ENCODE measurements around the gene MEPCE.

The MEPCE gene

DNA sequence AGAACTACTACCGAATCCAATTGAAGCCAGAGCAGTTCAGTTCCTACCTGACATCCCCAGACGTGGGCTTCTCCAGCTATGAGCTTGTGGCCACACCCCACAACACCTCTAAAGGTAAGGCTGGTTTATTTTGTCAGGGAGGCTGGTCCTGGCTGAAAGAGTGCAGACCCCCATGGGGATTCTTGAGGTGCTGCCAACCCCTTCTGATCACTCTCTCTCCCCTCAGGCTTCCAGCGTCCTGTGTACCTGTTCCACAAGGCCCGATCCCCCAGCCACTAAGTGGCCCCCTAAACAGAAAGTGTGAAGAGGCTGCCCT, 3.6 kb downstream of the MEPCE start:
- H3K4me2 ChIP-seq (ENCODE audit: low read length): no peak overlapping the region
- H3K36me3 ChIP-seq (ENCODE audit: control insufficient read depth, insufficient read depth, low read length): no peaks in the 10 kb centered on the region
- no peak overlapping the region for H3K27ac ChIP-seq
- H3K9me3 ChIP-seq (ENCODE audit: control insufficient read depth, low read length): no peaks in the 10 kb centered on the region
- no peak overlapping the region for H2AFZ ChIP-seq
- peaks cover 32% of the 10 kb centered on the region for H3K4me1 ChIP-seq
- no peak overlapping the region for H3K9ac ChIP-seq
- no peak overlapping the region for H3K4me3 ChIP-seq (ENCODE audit: low read depth, low read length)
- no peaks in the 10 kb centered on the region for H3K27me3 ChIP-seq (ENCODE audit: control insufficient read depth, insufficient read depth, low read length)
- H3K79me2 ChIP-seq: peaks cover 6% of the 10 kb centered on the region
- TF ChIP-seq, protein P1, sequence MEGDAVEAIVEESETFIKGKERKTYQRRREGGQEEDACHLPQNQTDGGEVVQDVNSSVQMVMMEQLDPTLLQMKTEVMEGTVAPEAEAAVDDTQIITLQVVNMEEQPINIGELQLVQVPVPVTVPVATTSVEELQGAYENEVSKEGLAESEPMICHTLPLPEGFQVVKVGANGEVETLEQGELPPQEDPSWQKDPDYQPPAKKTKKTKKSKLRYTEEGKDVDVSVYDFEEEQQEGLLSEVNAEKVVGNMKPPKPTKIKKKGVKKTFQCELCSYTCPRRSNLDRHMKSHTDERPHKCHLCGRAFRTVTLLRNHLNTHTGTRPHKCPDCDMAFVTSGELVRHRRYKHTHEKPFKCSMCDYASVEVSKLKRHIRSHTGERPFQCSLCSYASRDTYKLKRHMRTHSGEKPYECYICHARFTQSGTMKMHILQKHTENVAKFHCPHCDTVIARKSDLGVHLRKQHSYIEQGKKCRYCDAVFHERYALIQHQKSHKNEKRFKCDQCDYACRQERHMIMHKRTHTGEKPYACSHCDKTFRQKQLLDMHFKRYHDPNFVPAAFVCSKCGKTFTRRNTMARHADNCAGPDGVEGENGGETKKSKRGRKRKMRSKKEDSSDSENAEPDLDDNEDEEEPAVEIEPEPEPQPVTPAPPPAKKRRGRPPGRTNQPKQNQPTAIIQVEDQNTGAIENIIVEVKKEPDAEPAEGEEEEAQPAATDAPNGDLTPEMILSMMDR (IDR thresholded peaks at IDR 0.05): no peak

DNA sequence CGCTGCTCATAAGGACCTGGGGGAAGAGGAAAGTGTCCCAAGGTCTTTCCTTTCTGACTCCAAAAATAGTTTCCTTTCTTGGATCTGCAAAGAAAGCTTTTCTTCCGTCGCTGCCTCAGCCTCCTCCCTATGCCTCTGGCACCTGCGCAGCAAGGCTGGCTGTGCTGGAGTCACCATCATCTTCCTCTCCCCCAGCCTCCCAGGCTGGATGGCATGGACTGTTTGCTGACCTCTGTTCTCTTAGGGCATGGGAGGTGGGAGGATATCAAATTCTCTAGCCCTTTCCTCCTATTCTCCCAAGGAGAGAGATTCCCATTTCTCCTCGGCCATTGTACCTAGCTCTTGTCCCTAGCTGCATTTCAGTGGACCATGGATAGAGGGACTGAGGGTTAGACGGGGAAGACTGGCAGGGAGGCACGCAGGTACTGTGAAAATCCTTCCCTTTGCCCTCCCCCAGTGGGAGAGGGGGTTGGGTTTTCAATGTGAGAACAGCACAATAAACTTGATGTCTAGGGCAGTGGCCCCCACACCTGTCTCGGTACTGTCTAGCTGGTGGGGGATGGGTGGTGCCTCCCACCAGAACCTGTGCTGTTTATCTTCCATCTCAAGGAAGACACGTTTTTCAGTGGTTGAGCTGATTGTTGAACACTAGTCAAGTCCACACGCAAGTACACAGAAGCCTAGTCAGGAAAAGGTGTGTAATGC, 4.1 kb downstream of the MEPCE start:
- no peaks in the 10 kb centered on the region for H3K9me3 ChIP-seq (ENCODE audit: control insufficient read depth, low read length)
- no peaks in the 10 kb centered on the region for H3K27me3 ChIP-seq (ENCODE audit: control insufficient read depth, insufficient read depth, low read length)
- peaks cover 6% of the 10 kb centered on the region for H3K79me2 ChIP-seq
- H3K4me2 ChIP-seq (ENCODE audit: low read length): no peak overlapping the region
- no peaks in the 10 kb centered on the region for H3K36me3 ChIP-seq (ENCODE audit: control insufficient read depth, insufficient read depth, low read length)
- no peak overlapping the region for H3K9ac ChIP-seq
- TF ChIP-seq, protein P1 (IDR thresholded peaks at IDR 0.05): no peak
- no peak overlapping the region for H3K4me3 ChIP-seq (ENCODE audit: low read depth, low read length)
- H3K4me1 ChIP-seq: peaks cover 32% of the 10 kb centered on the region
- no peak overlapping the region for H2AFZ ChIP-seq
- peak overlapping the region; percentile 31 for H3K27ac ChIP-seq

DNA sequence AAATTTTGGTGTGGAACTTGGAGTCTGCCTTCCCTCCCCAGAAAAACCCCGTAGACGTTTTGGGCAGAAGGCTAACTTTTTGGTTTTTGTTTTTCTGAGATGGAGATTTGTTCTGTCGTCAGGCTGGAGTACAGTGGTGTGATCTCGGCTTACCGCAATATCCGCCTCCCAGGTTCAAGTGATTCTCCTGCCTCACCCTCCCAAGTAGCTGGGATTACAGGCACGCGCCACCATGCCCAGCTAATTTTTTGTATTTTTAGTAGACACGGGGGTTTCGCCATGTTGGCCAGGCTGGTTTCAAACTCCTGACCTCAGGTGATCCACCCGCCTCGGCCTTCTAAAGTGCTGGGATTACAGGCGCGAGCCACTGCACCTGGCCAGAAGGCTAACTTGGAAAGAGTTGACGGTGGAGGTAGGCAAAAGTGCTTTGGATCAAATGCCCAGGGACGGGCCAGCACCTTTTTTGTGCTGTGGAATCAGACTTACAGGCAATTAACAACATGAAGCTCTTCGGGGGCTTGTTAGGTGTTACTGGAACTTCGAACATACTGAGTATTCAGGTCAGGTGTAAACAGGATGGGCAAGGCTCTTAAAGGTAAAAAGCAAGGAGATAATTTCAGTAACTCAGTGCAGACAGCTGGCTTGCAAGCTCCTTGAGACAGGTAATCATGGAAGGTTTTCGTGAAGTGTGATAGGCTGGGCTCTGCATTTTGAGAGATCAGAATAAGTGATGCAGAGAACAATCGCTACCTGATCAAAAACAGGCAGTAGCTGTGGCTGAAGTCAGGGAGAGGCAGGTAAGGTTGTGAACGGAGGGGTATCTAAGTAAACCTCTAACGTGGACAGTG, 4.9 kb downstream of the MEPCE start:
- TF ChIP-seq, protein P1 (IDR thresholded peaks at IDR 0.05): no peak
- Histone ChIP-seq H3K4me1 (peaks cover 32% of the 10 kb centered on the region), H3K27me3 (ENCODE audit: control insufficient read depth, insufficient read depth, low read length) (no peaks in the 10 kb centered on the region), H3K4me2 (ENCODE audit: low read length) (peak overlapping the region; percentile 64), H3K4me3 (ENCODE audit: low read depth, low read length) (peak overlapping the region; percentile 81), H2AFZ (no peak overlapping the region), H3K79me2 (peaks cover 6% of the 10 kb centered on the region), H3K36me3 (ENCODE audit: control insufficient read depth, insufficient read depth, low read length) (no peaks in the 10 kb centered on the region), H3K9me3 (ENCODE audit: control insufficient read depth, low read length) (no peaks in the 10 kb centered on the region), H3K27ac (peak overlapping the region; percentile 89), H3K9ac (no peak overlapping the region)

DNA sequence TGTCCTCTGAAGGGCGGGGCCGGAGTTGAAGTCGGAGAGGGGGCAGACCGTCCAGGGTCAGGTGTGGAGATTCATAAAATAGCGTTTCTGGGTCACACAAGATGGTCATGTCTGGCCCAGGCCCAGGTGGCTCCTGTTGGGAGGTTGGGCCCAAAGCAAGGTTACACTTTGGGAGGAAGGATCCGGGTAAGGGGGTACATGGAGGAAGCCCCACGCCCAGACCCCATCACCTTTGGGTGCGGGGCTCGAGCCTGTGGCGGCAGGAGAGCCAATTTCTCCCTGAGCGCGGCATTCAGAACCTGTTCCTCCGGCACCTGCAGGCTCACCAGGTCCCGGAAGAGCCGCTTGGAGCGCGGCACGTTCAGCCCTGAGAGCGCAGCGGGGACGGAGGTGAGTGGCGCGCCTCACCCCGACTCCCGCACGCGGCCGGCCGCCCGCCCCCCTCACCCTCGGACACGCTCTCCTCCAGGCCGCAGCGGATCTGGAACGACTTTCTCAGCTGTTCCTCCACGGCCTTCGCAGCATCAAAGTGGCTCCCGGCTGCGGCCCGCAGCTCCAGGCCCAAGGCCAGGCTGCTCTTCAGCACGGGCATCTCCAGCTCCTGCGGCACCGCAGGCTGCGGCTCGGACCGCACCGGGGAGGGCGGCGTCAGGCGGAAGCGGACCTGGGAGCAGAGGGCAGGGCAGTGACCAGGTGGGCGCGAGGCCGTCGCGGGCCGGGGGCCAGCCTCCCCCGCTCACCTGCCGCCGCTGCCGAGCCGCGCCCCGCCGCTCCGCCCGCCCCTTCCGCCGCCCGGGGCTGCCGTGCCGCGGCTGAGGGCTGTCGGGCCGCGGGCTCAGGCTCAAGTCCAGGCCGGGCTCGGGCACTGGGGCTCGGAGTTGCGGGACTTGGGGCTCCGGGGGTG, 6.0 kb downstream of the MEPCE start:
- Histone ChIP-seq H3K4me1 (peaks cover 30% of the 10 kb centered on the region), H3K9ac (peak overlapping the region; percentile 79), H3K9me3 (ENCODE audit: control insufficient read depth, low read length) (no peaks in the 10 kb centered on the region), H2AFZ (peak overlapping the region; percentile 76), H3K36me3 (ENCODE audit: control insufficient read depth, insufficient read depth, low read length) (no peaks in the 10 kb centered on the region), H3K27me3 (ENCODE audit: control insufficient read depth, insufficient read depth, low read length) (no peaks in the 10 kb centered on the region), H3K4me3 (ENCODE audit: low read depth, low read length) (peak overlapping the region; percentile 81), H3K27ac (peak overlapping the region; percentile 89), H3K4me2 (ENCODE audit: low read length) (peak overlapping the region; percentile 64), H3K79me2 (peaks cover 6% of the 10 kb centered on the region)
- TF ChIP-seq, protein P1 (IDR thresholded peaks at IDR 0.05): no peak

Data from parathyroid adenoma (tissue), 2 donors.